ENCODE measurements around the gene LY6G6F. TPM values are rescaled to one million over a fixed set of nuclear protein-coding genes. Genes with fewer than 3 reads are reported as not detected.

The LY6G6F gene
- total and polyA plus RNA-seq, 3 experiments from 2014 or later, result not detected

DNA sequence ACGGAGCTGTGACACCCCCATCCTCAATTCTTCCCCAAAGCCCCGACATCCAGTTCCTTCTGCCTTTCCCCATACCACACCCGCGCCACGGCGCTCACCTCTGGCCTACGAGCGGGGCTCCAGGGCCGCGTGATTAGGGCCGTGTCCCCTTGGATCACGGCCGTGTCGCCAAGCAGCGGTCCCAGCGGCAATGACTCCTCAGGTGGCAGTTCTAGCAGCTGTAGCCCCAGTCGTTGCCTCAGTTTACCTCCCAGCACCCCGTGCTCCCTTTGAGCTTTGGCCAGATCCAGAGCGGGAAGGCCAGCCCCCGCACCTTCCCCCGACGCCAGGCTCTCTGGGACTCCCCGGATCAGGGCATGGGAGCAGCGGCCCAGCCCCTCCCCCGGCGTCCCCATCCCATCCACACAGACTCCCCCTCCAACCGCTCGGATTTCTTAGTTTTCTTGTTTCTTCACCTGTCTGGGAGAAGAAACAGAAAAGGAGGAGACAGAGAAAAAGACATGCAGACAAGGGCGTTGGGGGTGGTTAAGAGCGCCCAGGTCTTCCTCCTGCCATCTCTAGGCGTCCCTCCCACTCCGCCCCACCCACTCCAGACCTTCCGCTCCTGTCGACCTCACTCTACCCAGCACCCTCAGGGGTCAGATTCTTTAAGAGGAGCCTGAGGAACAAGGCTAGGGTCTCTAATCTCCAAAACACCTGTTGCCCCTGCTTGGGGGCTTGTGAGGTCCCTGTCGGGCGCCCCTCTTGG, 22.3 kb downstream of the LY6G6F start, which contains the start of gene DDAH2:
Gene DDAH2, minus strand, starts transcription at position 533 of the 748 bp plus-strand sequence. Its CDS starts 138 bp downstream, at position 395.
- no peak for DNase-seq
- H3K27ac ChIP-seq (ENCODE audit: low read depth, low read length), result peak within 1 kb of the TSS; percentile 64
- no peaks in the 10 kb centered on the region for H3K9me3 ChIP-seq (ENCODE audit: low read length)
- H3K36me3 Mint-ChIP-seq, result peaks cover 0 to 51% (median 8%) of the 10 kb centered on the region in 3 donors
- H3K27ac Mint-ChIP-seq, result peak within 1 kb of the TSS; percentile 80 to 96 (median 94)
- H3K27me3 ChIP-seq (ENCODE audit: insufficient read depth, low read length, poor library complexity, severe bottlenecking), result no peaks in the 10 kb centered on the region
- peak within 1 kb of the TSS; percentile 81 for H3K4me3 ChIP-seq (ENCODE audit: low read length)
- no peaks in the 10 kb centered on the region for H3K27me3 Mint-ChIP-seq
- POLR2A ChIA-PET, result interaction anchor here (0.8 to 2.1 kb wide), 6 partner anchors 9 to 182 kb away, joined by 3 to 9 read pairs (median 5); partner anchors contain the start of genes LSM2 and NFKBIL1
- H3K4me1 ChIP-seq (ENCODE audit: insufficient read depth, low read length), result peaks cover 42% of the 10 kb centered on the region
- H3K9me3 Mint-ChIP-seq, result no peaks in the 10 kb centered on the region
- CTCF ChIA-PET, result interaction anchor here (0.8 to 9.6 kb wide), 26 partner anchors 10 to 169 kb away, joined by 3 to 71 read pairs (median 5); partner anchors contain the start of genes EHMT2, GPANK1, HSPA1A and HSPA1B
- peaks cover 32 to 46% (median 38%) of the 10 kb centered on the region in 3 donors for H3K4me1 Mint-ChIP-seq
- peak within 1 kb of the TSS; percentile 89 to 99 (median 95) for H3K4me3 Mint-ChIP-seq
- H3K36me3 ChIP-seq (ENCODE audit: insufficient read depth, low read length), result peaks cover 24% of the 10 kb centered on the region

- Histone ChIP-seq H3K27me3 (ENCODE audit: insufficient read depth, low read length, poor library complexity, severe bottlenecking) (no peaks in the 10 kb centered on the region), H3K36me3 (ENCODE audit: insufficient read depth, low read length) (peaks cover 28% of the 10 kb centered on the region), H3K9me3 (ENCODE audit: low read length) (no peaks in the 10 kb centered on the region), H3K27ac (ENCODE audit: low read depth, low read length) (peak overlapping the region; percentile 64), H3K4me1 (ENCODE audit: insufficient read depth, low read length) (peaks cover 48% of the 10 kb centered on the region), H3K4me3 (ENCODE audit: low read length) (peak overlapping the region; percentile 81)
- peak overlapping the region; percentile 89 to 99 (median 95) for H3K4me3 Mint-ChIP-seq
- no peaks in the 10 kb centered on the region for H3K27me3 Mint-ChIP-seq
- DNase-seq, result peak; percentile 72 to 85 (median 72)
- POLR2A ChIA-PET, result interaction anchor here (0.7 to 2.1 kb wide), 8 partner anchors 8 to 182 kb away, joined by 3 to 9 read pairs (median 4); partner anchors contain the start of genes LSM2 and NFKBIL1
- peaks cover 0 to 57% (median 8%) of the 10 kb centered on the region in 3 donors for H3K36me3 Mint-ChIP-seq
- H3K9me3 Mint-ChIP-seq, result no peaks in the 10 kb centered on the region
- peaks cover 37 to 48% (median 44%) of the 10 kb centered on the region in 3 donors for H3K4me1 Mint-ChIP-seq
- peak overlapping the region; percentile 80 to 96 (median 94) for H3K27ac Mint-ChIP-seq
- CTCF ChIA-PET, result interaction anchor here (0.9 to 9.6 kb wide), 27 partner anchors 9 to 168 kb away, joined by 3 to 71 read pairs (median 5); partner anchors contain the start of genes EHMT2, GPANK1, HSPA1A and HSPA1B
These were observed 22.9 kb downstream of the LY6G6F start for GRCh38 chr6:31729515-31729978.

- Mint-ChIP-seq H3K4me1 (peaks cover 37 to 53% (median 44%) of the 10 kb centered on the region in 3 donors), H3K27ac (peak overlapping the region; percentile 80 to 96 (median 92)), H3K36me3 (peaks cover 0 to 62% (median 8%) of the 10 kb centered on the region in 3 donors), H3K4me3 (peak overlapping the region; percentile 89 to 99 (median 95)), H3K9me3 (no peaks in the 10 kb centered on the region), H3K27me3 (no peaks in the 10 kb centered on the region)
- no peaks in the 10 kb centered on the region for H3K27me3 ChIP-seq (ENCODE audit: insufficient read depth, low read length, poor library complexity, severe bottlenecking)
- peak overlapping the region; percentile 81 for H3K4me3 ChIP-seq (ENCODE audit: low read length)
- peaks cover 52% of the 10 kb centered on the region for H3K4me1 ChIP-seq (ENCODE audit: insufficient read depth, low read length)
- peak; percentile 64 to 82 (median 74) for DNase-seq
- ChIA-PET CTCF (interaction anchor here (0.9 to 9.6 kb wide), 28 partner anchors 9 to 168 kb away, joined by 3 to 71 read pairs (median 4); partner anchors contain the start of genes EHMT2, GPANK1, HSPA1A and HSPA1B), POLR2A (interaction anchor here (0.7 to 2.1 kb wide), 14 partner anchors 8 to 183 kb away, joined by 3 to 9 read pairs (median 4); partner anchors contain the start of genes HSPA1B, LSM2, MSH5 and NFKBIL1)
- H3K27ac ChIP-seq (ENCODE audit: low read depth, low read length), result peak overlapping the region; percentile 64
- no peaks in the 10 kb centered on the region for H3K9me3 ChIP-seq (ENCODE audit: low read length)
- peaks cover 28% of the 10 kb centered on the region for H3K36me3 ChIP-seq (ENCODE audit: insufficient read depth, low read length)
These were observed 23.4 kb downstream of the LY6G6F start for GRCh38 chr6:31729979-31730630.

GRCh38 chr6:31730631-31731086, 24.0 kb downstream of the LY6G6F start:
- no peak for DNase-seq
- H3K4me3 ChIP-seq (ENCODE audit: low read length), result no peak overlapping the region
- no peaks in the 10 kb centered on the region for H3K9me3 ChIP-seq (ENCODE audit: low read length)
- peaks cover 28% of the 10 kb centered on the region for H3K36me3 ChIP-seq (ENCODE audit: insufficient read depth, low read length)
- Mint-ChIP-seq H3K36me3 (peaks cover 0 to 68% (median 9%) of the 10 kb centered on the region in 3 donors), H3K9me3 (no peaks in the 10 kb centered on the region), H3K4me3 (peak overlapping the region; percentile 89 to 99 (median 95)), H3K4me1 (peaks cover 35 to 59% (median 44%) of the 10 kb centered on the region in 3 donors), H3K27me3 (no peaks in the 10 kb centered on the region), H3K27ac (peak overlapping the region; percentile 80 to 96 (median 92))
- ChIA-PET CTCF (interaction anchor here (1.0 to 9.6 kb wide), 20 partner anchors 8 to 167 kb away, joined by 3 to 71 read pairs (median 6); partner anchors contain the start of genes EHMT2, GPANK1, HSPA1A and HSPA1B), POLR2A (interaction anchor here (0.7 to 2.1 kb wide), 11 partner anchors 9 to 183 kb away, joined by 3 to 9 read pairs (median 4); partner anchors contain the start of genes HSPA1B, LSM2, MSH5 and NFKBIL1)
- H3K27ac ChIP-seq (ENCODE audit: low read depth, low read length), result peak overlapping the region; percentile 64
- peaks cover 52% of the 10 kb centered on the region for H3K4me1 ChIP-seq (ENCODE audit: insufficient read depth, low read length)
- H3K27me3 ChIP-seq (ENCODE audit: insufficient read depth, low read length, poor library complexity, severe bottlenecking), result no peaks in the 10 kb centered on the region

DNA sequence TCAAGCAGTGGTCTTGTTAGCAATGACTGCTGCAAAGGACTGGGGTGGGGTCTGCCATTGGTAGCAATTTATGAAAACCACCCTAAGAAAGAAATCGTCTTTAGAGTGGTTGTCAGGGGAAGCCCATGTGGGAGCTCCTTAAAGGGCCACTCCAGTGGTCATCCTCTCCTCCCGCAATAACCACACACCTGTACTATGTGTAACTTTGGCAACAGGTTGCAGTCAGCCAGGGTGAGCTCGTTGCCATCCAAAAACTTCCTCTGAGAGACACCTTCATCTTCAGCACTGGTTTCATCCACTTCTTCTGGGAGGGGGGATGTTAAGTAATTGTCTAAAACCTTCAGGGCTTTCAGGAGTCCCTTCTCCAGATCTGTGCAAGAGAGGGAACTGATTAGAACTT, 25.4 kb downstream of the LY6G6F start:
- H3K27ac ChIP-seq (ENCODE audit: low read depth, low read length), result no peak overlapping the region
- no peak for DNase-seq
- peak overlapping the region in 7 of 8 donors; percentile 14 to 91 (median 70) for H3K27ac Mint-ChIP-seq
- peak overlapping the region in 4 of 7 donors; percentile 8 to 89 (median 42) for H3K4me3 Mint-ChIP-seq
- H3K4me1 Mint-ChIP-seq, result peaks cover 45 to 72% (median 45%) of the 10 kb centered on the region in 3 donors
- no peaks in the 10 kb centered on the region for H3K9me3 Mint-ChIP-seq
- ChIA-PET POLR2A (no interaction called here), CTCF (interaction anchor here (0.9 to 9.6 kb wide), 3 partner anchors 38 to 99 kb away, joined by 3 to 71 read pairs (median 6); partner anchors contain the start of gene LSM2)
- H3K4me3 ChIP-seq (ENCODE audit: low read length), result no peak overlapping the region
- no peaks in the 10 kb centered on the region for H3K9me3 ChIP-seq (ENCODE audit: low read length)
- H3K4me1 ChIP-seq (ENCODE audit: insufficient read depth, low read length), result peaks cover 53% of the 10 kb centered on the region
- H3K27me3 ChIP-seq (ENCODE audit: insufficient read depth, low read length, poor library complexity, severe bottlenecking), result no peaks in the 10 kb centered on the region
- H3K36me3 ChIP-seq (ENCODE audit: insufficient read depth, low read length), result peaks cover 28% of the 10 kb centered on the region
- peaks cover 0 to 69% (median 7%) of the 10 kb centered on the region in 3 donors for H3K36me3 Mint-ChIP-seq
- H3K27me3 Mint-ChIP-seq, result no peaks in the 10 kb centered on the region

- Mint-ChIP-seq H3K9me3 (no peaks in the 10 kb centered on the region), H3K4me1 (peaks cover 53 to 81% (median 54%) of the 10 kb centered on the region in 3 donors), H3K4me3 (peak overlapping the region; percentile 93 to 99 (median 98)), H3K27me3 (no peaks in the 10 kb centered on the region), H3K27ac (peak overlapping the region; percentile 54 to 98 (median 96)), H3K36me3 (peaks cover 0 to 65% (median 7%) of the 10 kb centered on the region in 3 donors)
- DNase-seq, result no peak
- H3K27me3 ChIP-seq (ENCODE audit: insufficient read depth, low read length, poor library complexity, severe bottlenecking), result no peaks in the 10 kb centered on the region
- peak overlapping the region; percentile 97 for H3K4me3 ChIP-seq (ENCODE audit: low read length)
- peaks cover 23% of the 10 kb centered on the region for H3K36me3 ChIP-seq (ENCODE audit: insufficient read depth, low read length)
- POLR2A ChIA-PET, result no interaction called here
- CTCF ChIA-PET, result interaction anchor here (1.3 to 9.6 kb wide), 4 partner anchors 36 to 97 kb away, joined by 3 to 71 read pairs (median 6); partner anchors contain the start of gene HSPA1B
- peaks cover 55% of the 10 kb centered on the region for H3K4me1 ChIP-seq (ENCODE audit: insufficient read depth, low read length)
- H3K9me3 ChIP-seq (ENCODE audit: low read length), result no peaks in the 10 kb centered on the region
- peak overlapping the region; percentile 98 for H3K27ac ChIP-seq (ENCODE audit: low read depth, low read length)
These were observed 27.1 kb downstream of the LY6G6F start for GRCh38 chr6:31733734-31734133.
